Inflammatory macrophage treated with lipopolysaccharide for 1 hour (primary cell): ENCODE measurements around the gene KCTD11.
"Not testable (repeated sequence)": the region's sequence is repeated elsewhere in the genome, so short reads cannot be mapped to it uniquely, and the experiment has no call there.

Source experiments
- DNase-seq, 2 donors: peaks; one replicate each; pipeline ENCODE4 v3.0.0-alpha.2; 2020 to 2022

KCTD11 gene

GRCh38 chr17:7346761-7347614 lies 5.0 kb upstream of the KCTD11 start:
- no peak for DNase-seq

DNA sequence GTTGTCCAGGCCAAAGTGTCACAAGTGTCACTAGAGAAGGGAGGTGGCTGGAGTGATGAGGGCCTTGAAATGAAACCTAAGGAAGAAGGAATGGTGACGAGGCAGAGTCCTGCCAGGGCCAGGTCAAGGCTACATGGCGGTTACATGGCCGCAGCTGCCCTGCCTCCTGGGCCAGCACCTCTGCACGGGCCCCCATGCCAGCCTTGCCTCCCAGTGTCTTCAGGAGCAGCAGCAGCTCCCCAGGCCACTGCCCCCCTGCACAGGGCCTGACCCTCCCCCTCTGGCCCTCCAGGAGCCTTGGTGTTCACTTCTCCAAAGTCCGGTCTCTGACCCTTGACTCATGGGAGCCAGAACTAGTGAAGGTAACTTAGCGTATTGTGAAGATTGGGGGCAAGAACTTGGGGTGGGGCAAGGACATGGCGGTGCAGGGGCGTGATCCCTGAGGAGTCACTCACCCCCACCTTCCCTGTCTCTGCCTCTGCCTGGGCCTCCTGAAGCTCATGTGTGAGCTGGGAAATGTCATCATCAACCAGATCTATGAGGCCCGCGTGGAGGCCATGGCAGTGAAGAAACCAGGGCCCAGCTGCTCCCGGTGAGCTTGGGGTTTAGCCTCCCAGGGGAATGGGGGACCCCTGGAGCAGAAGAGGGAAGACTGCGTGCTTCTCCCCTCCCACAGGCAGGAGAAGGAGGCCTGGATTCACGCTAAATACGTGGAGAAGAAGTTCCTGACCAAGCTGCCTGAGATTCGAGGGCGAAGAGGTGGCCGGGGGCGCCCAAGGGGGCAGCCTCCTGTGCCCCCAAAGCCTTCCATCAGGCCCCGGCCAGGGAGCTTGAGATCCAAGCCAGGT lies 4.1 kb upstream of the KCTD11 start:
- no peak for DNase-seq

DNA sequence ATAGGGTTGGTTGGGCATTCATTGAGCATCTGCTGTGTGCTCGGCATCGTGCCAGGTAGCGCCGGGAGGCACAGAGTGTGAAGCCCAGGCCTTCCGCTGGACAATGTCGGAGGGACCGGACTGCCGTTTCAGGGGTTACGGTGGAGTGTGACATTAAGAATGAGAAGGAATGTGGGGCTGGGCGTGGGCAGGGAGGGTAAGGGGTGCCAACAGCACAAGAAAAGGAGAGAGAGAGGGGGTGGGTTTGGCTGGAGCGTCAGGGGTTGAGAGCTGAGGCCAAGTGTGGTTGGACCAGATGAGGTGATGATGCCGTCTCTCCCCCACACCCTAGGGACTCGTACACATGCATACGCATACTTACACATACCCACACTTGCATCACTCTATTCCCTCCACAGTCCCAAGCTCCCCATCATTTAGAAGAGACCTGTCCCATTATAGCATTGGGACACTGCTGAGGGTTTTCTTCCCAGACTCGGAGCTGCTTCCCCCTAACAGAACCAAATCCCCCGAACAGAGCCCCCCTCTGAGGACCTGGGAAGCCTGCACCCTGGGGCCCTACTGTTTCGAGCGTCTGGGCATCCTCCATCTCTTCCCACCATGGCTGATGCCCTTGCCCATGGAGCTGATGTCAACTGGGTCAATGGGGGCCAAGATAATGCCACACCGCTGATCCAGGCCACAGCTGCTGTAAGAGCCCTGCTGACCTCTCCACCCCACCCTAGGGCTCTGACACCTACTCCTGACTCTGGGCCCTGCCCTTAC lies 3.3 kb upstream of the KCTD11 start:
- DNase-seq = no peak

DNA sequence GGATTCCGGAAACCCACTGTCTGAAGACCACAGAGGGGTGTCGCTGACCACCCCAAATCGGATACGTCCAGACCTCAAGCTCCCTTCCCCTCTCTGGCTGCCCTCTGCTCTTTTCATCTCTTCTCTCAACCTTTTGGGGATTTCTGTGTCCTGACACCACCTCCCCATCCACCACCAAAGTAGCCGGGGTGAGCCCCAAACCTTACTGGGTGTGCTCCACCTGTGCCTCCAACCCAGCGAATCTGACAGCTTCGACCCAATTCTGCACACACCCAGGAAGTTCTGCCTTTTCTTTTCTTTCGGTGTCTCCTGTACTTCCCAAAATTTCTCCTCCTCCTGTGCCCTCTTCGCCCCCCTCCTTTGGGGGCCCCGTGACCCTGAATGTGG lies 534 bp downstream of the KCTD11 start:
- peak in 1 of 2 donors; percentile 8 for DNase-seq

GRCh38 chr17:7352910-7353635 lies 1.1 kb downstream of the KCTD11 start:
- DNase-seq = no peak

DNA sequence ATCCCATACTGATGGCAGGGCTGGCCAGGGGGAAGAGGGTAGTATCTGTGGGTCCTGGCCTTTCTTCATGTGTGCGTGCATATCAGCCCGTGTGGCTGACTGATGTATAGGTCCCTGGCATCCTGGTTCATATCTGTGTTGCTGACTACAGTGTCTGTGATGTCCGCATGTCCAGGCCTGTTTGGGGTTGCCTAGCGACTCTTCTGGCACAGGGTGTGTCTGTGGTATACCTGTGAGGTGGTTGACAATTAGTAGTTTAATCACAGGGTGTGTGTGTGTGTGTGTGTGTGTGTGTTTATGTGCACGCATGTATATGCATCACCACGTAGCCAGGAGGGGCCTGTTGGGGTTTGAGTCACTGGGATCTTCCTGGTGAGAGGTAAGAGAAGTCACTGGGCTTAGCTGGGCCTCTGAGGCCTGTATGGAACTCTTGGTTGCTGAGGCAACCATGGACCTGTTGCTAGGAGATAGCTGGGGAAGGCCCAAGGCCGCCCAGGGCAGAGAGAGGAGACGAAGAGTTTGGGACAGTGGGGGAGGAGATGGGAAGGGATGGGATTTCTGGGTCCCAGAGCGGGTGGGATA lies 2.4 kb downstream of the KCTD11 start:
- DNase-seq = no peak

DNA sequence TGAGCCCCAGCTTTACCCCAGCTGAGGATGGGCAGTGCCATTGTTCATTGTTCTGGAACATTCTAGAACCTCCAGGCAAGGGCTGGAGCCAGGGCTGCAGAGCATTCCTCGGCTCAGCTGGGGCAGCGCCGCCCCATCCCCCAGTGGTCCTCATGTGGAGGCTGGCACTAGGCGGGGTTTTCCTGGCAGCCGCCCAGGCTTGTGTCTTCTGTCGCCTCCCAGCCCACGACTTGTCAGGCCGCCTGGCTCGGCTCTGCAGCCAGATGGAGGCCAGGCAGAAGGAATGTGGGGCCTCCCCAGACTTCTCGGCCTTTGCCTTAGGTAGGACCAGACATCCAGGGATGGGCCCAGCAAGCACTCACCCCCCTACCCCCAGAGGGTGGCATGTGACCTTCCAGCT lies 3.1 kb downstream of the KCTD11 start, which contains the start of gene TMEM95:
TSS of gene TMEM95 (plus strand) at position 104 of the 400 bp plus-strand sequence. CDS start at position 153, 49 bp downstream.
- no peak for DNase-seq

GRCh38 chr17:7355573-7355972 lies 3.6 kb downstream of the KCTD11 start:
- no peak for DNase-seq

DNA sequence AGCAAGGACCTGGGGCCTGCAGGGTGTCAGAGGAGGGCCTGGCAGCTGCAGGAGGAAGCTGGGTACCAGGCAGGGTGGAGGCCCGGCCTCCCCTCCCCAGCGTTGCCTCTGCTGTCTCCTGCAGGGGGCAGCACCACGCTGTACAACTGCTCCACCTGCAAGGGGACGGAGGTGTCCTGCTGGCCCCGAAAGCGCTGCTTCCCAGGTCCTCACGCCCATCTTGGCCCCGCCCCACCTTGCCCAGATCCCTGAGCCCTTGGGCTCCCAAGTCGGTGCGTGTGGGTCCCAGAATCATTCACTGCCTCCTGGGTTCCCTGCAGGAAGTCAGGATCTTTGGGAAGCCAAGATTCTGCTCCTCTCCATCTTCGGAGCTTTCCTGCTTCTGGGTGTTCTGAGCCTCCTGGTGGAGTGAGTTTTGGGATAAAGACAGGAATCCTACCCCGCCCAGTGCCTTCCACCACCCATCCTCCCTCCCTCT lies 4.1 kb downstream of the KCTD11 start:
- peak; percentile 40 to 82 for DNase-seq

DNA sequence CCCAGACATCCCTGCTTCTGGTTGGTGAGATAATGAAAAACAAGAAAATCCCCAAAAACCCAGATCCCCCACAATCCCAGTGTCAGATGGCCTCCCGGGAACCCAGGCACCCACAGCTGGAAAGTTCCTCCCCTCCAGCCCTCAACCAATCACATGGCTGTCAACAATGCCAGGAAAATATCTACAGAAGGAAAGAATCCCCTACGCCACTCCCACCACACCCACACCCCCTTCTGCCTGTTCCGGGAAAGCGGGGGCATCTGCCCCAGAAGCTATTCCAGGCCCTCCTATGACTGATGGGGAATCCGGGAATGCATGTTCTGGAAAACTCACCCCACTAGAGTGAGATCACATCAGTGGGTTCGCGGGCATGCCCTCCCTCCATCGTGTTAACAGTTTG lies 4.8 kb downstream of the KCTD11 start:
- DNase-seq = no peak

DNA sequence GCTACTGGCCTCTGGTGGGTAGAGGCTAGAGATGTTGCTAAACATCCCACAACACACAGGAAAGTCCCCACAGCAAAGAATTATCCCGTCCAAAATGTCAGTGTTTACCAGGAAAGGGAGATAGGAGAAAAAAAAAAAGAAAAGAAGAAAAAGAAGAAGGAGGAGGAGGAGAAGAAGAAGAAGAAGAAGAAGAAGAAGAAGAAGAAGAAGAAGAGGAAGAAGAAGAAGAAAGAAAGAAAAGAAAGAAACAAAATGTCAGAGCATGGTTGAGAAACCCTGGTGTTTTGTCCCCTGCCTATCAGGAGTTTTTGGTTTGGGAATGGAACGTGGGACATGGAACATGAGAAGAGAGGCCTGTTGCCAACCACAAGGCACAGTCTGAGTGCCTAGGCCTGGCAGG lies 5.4 kb downstream of the KCTD11 start:
- DNase-seq = no peak

GRCh38 chr17:7361906-7362305 lies 9.9 kb downstream of the KCTD11 start:
- DNase-seq = no peak

DNA sequence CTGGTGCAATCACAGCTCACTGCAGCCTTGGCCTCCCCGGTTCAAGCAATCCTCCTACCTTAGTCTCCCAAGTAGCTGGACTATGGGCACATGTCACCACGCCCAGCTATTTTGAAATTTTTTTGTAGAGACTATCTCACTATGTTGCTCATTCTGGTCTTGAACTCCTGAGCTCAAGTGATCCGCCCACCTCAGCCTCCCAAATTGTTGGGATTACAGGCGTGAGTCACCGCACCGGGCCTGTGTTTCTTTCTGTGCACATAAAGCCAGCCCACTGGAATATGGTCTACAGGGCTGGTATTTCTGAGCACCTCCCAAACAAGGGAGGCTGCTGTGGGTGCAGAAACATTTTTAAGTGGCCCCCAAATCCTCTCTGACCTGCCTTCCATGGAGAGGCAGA lies 11.3 kb downstream of the KCTD11 start:
- DNase-seq = peak; percentile 11 to 44

DNA sequence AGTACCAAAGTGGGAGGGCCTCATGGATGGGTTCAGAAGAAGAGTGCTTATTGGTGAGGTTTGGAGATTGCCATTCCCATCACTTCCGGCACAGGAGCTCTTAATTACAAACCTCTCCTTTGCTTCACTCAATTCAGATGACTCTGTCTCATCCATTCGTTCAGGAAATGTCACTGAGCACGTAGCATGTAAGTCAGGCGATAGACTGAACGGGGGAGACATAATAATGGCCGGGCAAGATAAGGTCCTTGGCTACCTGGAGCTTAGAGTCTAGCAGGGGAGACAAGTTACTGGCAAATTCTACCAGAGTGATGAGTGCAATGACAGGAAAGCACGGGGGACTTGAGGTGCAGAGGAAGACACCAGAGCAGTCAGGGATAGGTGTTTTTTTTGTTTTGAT lies 14.0 kb downstream of the KCTD11 start:
- not testable (repeated sequence) for DNase-seq

- no peak for DNase-seq
Measured at GRCh38 chr17:7367083-7367482, 15.1 kb downstream of the KCTD11 start.

DNA sequence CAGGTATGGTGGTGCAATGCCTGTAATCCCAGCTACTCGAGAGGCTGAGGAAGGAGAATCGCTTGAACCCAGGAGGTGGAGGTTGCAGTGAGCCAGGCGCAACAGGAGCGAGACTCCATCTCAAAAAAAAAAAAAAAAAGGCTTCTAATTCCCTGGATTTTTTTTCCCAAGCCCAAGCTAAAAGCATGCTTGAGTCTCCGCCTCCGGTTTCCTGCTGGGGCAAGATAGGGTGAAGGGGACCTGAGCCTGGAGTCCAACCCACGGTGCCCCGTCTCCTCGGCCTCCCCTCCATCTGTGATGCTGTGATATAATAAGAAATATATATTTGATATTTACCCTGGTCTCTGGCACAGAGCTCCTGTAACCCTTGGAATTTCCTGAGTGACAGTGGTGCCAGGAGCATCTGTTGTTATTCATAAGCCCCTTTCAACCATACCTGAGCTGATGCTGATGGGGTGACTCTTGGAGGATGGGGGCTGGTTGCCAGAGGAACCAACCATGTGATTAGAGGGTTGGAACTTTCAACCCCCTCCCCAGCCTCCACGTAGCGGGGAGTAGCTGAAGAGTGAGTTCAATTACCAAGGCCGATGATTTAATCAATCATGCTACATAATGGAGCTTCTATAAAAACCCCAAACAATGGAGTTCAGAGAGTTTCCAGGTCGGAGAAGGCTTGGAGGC lies 16.1 kb downstream of the KCTD11 start:
- no peak for DNase-seq

DNA sequence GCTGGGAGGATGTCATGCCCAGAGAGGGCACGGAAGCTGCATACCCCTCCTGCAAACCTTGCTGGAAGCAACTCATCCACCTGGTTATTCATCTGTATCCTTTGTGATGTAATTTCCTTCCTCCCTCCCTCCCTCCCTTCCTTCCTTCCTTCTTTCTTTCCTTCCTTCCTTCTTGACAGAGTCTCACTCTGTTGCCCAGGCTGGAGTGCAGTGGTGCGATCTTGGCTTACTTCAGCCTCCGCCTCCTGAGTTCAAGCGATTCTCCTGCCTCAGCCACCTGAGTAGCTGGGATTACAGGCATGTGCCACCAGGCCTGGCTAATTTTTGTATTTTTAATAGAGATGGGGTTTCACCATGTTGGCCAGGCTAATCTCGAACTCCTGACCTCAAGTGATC lies 16.6 kb downstream of the KCTD11 start:
- not testable (repeated sequence) for DNase-seq

- DNase-seq = no peak
Measured at GRCh38 chr17:7369825-7370224, 17.9 kb downstream of the KCTD11 start.

DNA sequence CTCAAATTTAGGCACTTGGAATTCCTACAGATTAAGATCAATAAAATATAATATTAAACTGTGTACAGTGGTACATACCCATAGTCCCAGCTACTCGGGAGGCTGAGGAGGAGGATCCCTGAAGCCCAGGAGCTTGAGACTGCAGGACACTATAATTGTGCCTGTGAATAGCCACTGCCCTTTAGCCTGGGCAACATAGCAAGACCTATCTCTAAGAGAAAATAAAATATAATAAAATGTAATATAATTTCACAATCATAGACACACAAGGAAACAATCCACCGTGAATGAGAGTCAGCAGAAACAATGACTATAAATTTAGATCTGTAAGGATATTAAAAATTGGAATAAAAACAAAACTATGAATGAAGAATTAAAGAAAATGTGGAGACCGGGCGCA lies 18.9 kb downstream of the KCTD11 start:
- DNase-seq = no peak

GRCh38 chr17:7374353-7374752 lies 22.4 kb downstream of the KCTD11 start:
- DNase-seq = no peak

DNA sequence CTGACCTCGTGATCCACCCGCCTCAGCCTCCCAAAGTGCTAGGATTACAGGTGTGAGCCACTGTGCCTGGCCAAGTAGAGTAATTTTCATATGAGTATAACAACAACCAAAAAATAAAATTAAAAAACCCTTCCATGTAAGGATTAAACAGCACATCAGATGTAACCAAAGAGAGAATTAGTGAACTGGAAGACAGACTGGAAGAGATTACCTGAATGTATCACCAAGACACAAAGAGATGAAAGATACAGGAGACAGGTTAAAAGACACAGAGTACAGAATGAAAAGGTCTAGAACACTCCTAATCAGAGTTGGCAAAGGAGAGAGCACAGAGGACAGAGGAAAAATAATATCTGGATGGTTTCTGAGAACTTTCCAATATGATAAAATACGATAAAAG lies 27.2 kb downstream of the KCTD11 start:
- DNase-seq = no peak
